PC-9 (cell line): ENCODE measurements around the gene PPP2R1B.

ENCODE experiments used
- CTCF ChIP-seq: fragments of 200-600 bp; sonication (generic); conservative IDR thresholded peaks from 2 replicates; pipeline ENCODE4 v1.6.1; 2017; ENCODE audit warnings: mixed run types, antibody characterized with exemption, mild to moderate bottlenecking, moderate library complexity
- EZH2 ChIP-seq: fragments of 200-600 bp; sonication (generic); IDR thresholded peaks from 2 replicates; pipeline ENCODE4 v1.8.0; 2017; ENCODE audit warnings: antibody characterized with exemption, low read depth

DNA sequence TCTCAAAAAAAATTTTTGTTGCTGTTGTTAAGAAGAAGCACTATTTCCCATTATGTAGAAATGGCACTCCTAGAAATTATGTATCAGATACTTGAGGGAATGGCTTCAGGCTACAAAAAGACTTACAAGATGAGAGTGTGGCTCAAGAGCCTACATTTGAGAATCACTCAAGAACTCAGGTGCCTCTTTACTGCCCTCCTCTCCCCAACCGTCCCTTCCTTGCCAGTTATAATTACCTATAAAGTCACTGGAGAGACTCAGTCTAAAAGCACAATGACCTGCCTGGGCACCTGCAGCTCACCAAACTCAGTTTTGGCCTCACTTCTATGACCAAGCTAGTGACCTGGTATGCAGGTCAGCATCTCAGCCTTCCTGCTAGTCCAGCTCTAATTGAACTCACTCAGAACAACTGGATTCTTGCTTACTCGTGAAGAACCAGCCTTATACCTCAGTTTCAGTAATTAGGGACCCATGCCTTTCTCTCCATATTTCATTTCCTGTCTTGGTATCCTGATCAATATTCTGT lies 41.9 kb upstream of the PPP2R1B start:
- TF ChIP-seq CTCF (no peak), EZH2 (no peak)
